K562 (cell line): Measurements from ENCODE around the gene ZBTB20. TPM values are rescaled to one million over a fixed set of nuclear protein-coding genes. Genes with fewer than 3 reads are reported as not detected.

Source experiments
- ATAC-seq: fragments of 200-7000 bp; cut with Tn5 transposase; 3 replicates; pipeline ENCODE4 v1.9.1; 2020; ENCODE audit warnings: moderate library complexity
- BruUV-seq: library from RNA; stranded (reverse); fragments of 400-500 nt; replicated peaks from 2 replicates; lab custom pipeline; 2021; lab: Mats Ljungman, UMichigan
- CTCF ChIA-PET: fragments of 300-600 bp; formaldehyde crosslinking; extraction: SDS; loops from one replicate; lab custom pipeline; 2021; ENCODE audit warnings: low intra/inter-chr PET ratio; lab: Yijun Ruan, JAX
- POLR2A ChIA-PET: fragments of 300-600, 350-650 bp; sonication (Branson Sonifier 250); formaldehyde crosslinking; extraction: SDS; loops from one replicate; lab custom pipeline; 2021; ENCODE audit warnings: antibody characterized with exemption, inconsistent platforms; lab: Yijun Ruan, JAX
- DNase-seq, 4 experiments: peaks; one replicate each; pipeline versions ENCODE4 v3.0.0 to v3.0.0-alpha.2; 2011 to 2018; ENCODE audit warnings: low spot score in 3 of 4, mixed read lengths in 3 of 4; ENCODE audit errors: extremely low read depth in 1 of 4
- FAIRE-seq: peaks from 2 replicates; lab custom pipeline; 2011; peaks lifted over from hg19 to GRCh38; lab: Jason Lieb, UNC
- H2AFZ ChIP-seq: 2 replicates; pipeline ENCODE4 v1.6.0; 2011; ENCODE audit warnings: low read depth, low read length, control low read depth, inconsistent platforms
- H3K27ac ChIP-seq: fragments of 200-600 bp; 3 replicates; pipeline ENCODE4 v1.8.0; 2011; ENCODE audit warnings: low read depth, mild to moderate bottlenecking, control low read depth, inconsistent platforms, low read length, moderate library complexity, mixed read lengths; ENCODE audit errors: extremely low read depth
- H3K27me3 ChIP-seq, 2 experiments: fragments of 300-600 bp in 1 of 2; 2 replicates in 1 of 2; 3 replicates in 1 of 2; pipeline versions ENCODE4 v1.6.0 to v1.8.0; 2011; ENCODE audit warnings: inconsistent platforms in 2 of 2, low read length in 2 of 2, mild to moderate bottlenecking in 1 of 2, mixed read lengths in 1 of 2, moderate library complexity in 1 of 2; ENCODE audit not compliant: control insufficient read depth in 2 of 2, insufficient read depth in 2 of 2
- H3K36me3 ChIP-seq: fragments of 300-600 bp; 3 replicates; pipeline ENCODE4 v1.8.0; 2011; ENCODE audit warnings: mild to moderate bottlenecking, low read length, inconsistent platforms; ENCODE audit not compliant: control insufficient read depth, insufficient read depth
- H3K4me1 ChIP-seq, 2 experiments: fragments of 200-600 bp in 1 of 2; replicated peaks in 1 of 2; 2 replicates in 1 of 2; 3 replicates in 1 of 2; pipeline versions ENCODE4 v1.5.1 to v1.8.0; 2011; ENCODE audit warnings: inconsistent platforms in 2 of 2, low read length in 2 of 2, mild to moderate bottlenecking in 1 of 2, mixed read lengths in 1 of 2, moderate library complexity in 1 of 2; ENCODE audit not compliant: control insufficient read depth in 2 of 2, insufficient read depth in 2 of 2
- H3K4me2 ChIP-seq: 2 replicates; pipeline ENCODE4 v1.6.1; 2011; ENCODE audit warnings: low read length, control low read depth, inconsistent platforms, mixed read lengths; ENCODE audit not compliant: insufficient read depth
- H3K4me3 ChIP-seq: fragments of 200-600 bp; sonication (generic), shearing (Covaris generic); 2 replicates; pipeline ENCODE4 v1.5.1; 2016; ENCODE audit warnings: control low read depth, inconsistent platforms
- H3K79me2 ChIP-seq: fragments of 200-600 bp; 3 replicates; pipeline ENCODE4 v1.8.0; 2011; ENCODE audit warnings: low read length, inconsistent platforms; ENCODE audit not compliant: control insufficient read depth, insufficient read depth
- H3K9ac ChIP-seq, 2 experiments: 2 replicates each; pipeline versions ENCODE4 v1.6.0 to v1.6.1; 2011; ENCODE audit warnings: low read depth in 2 of 2, low read length in 2 of 2, control low read depth in 1 of 2, inconsistent platforms in 1 of 2, mild to moderate bottlenecking in 1 of 2, mixed read lengths in 1 of 2; ENCODE audit not compliant: insufficient read depth in 1 of 2
- H3K9me1 ChIP-seq: one replicate; pipeline ENCODE4 v1.6.0; 2011; ENCODE audit warnings: inconsistent platforms, mild to moderate bottlenecking, low read length, moderate library complexity; ENCODE audit not compliant: control insufficient read depth, insufficient read depth
- H3K9me3 ChIP-seq: replicated peaks from 2 replicates; pipeline ENCODE4 v1.5.1; 2011; ENCODE audit warnings: low read depth, low read length, inconsistent platforms; ENCODE audit not compliant: control insufficient read depth, insufficient read depth
- H4K20me1 ChIP-seq: replicated peaks from 2 replicates; pipeline ENCODE4 v1.6.1; 2011; ENCODE audit warnings: low read length, inconsistent platforms, mixed read lengths; ENCODE audit not compliant: control insufficient read depth, insufficient read depth
- COPS2 ChIP-seq: fragments of 450-650 bp; conservative IDR thresholded peaks from 2 replicates; pipeline ENCODE4 v1.6.1; 2016; ENCODE audit warnings: mild to moderate bottlenecking, moderate library complexity
- MTF1 ChIP-seq: fragments of 250-450 bp; sonication (Bioruptor Pico); IDR thresholded peaks from 2 replicates; pipeline ENCODE4 v1.9.0; 2021; ENCODE audit warnings: moderate library complexity, mild to moderate bottlenecking, inconsistent platforms, borderline replicate concordance
- NCOA4 ChIP-seq: fragments of 450-650 bp; IDR thresholded peaks from 2 replicates; pipeline ENCODE4 v1.6.1; 2018; ENCODE audit warnings: mild to moderate bottlenecking; ENCODE audit not compliant: partially characterized antibody
- SRSF7 ChIP-seq: fragments of 200-400 bp; formaldehyde crosslinking; optimal IDR thresholded peaks from 2 replicates; pipeline ENCODE3; 2017; ENCODE audit warnings: mild to moderate bottlenecking, low read depth, low read length
- ZNF274 ChIP-seq: IDR thresholded peaks from 2 replicates; pipeline ENCODE4 v1.6.1; 2011; ENCODE audit warnings: low read depth, mild to moderate bottlenecking, low read length, moderate library complexity, borderline replicate concordance
- ZNF707 ChIP-seq: fragments of 250-450 bp; sonication (Bioruptor Pico); conservative IDR thresholded peaks from 2 replicates; pipeline ENCODE4 v1.8.0; 2022; ENCODE audit warnings: inconsistent platforms, mild to moderate bottlenecking, moderate library complexity
- ZNF830 ChIP-seq: fragments of 250-450 bp; sonication (Bioruptor Pico); IDR thresholded peaks from 2 replicates; pipeline ENCODE4 v1.5.0; 2021; ENCODE audit warnings: mild to moderate bottlenecking
- WGBS: fragments of 100-300 bp; shearing (Covaris generic); methylation state at CpG from one replicate; pipeline ENCODE4 v1.1.6; 2016; ENCODE audit warnings: low coverage, mixed read lengths; ENCODE audit not compliant: insufficient coverage; ENCODE audit errors: missing lambda C conversion rate; 5-methylcytosine and 5-hydroxymethylcytosine counted together
- in situ Hi-C: fragments of 300-500 bp; cut with MboI; formaldehyde crosslinking; loops from 4 replicates; pipeline ENCODE4 v1.15.0; 2018; ENCODE audit warnings: inconsistent platforms, mixed read lengths
- intact Hi-C: fragments of 100-400 bp; cut with micrococcal nuclease; formaldehyde crosslinking; loops from 2 replicates; pipeline ENCODE4 v1.14.2; 2022
- polyA plus RNA-seq, 8 experiments: library from polyadenylated mRNA; depleted of rRNA in 4 of 8; stranded (reverse) in 5 of 8; unstranded in 3 of 8; fragments of >200 nt; fragmentation: Nextera tagmentation in 2 of 8; fragmentation: Illumina TruSeq in 1 of 8; extraction: Ambion mirVana in 2 of 8; extraction: Trizol in 1 of 8; gene quantifications; 2 replicates each; pipeline versions ENCODE4 v1.2.1 to v1.2.3, GENCODE V29; 2011 to 2014; ENCODE audit warnings: inconsistent platforms in 1 of 8, missing spikeins in 1 of 8
- total RNA-seq, 7 experiments: library from RNA; depleted of rRNA in 6 of 7; stranded (reverse); fragments of >200 nt in 6 of 7; fragmentation: Illumina TruSeq in 2 of 7; extraction: Trizol in 2 of 7; gene quantifications; 2 replicates each; pipeline versions ENCODE4 v1.2.1 to v1.2.3, GENCODE V29; 2011 to 2021; ENCODE audit warnings: low replicate concordance in 1 of 7
- TF ChIP-seq, protein P1 (sequence below): sonication (generic); formaldehyde crosslinking; IDR thresholded peaks from 2 replicates; pipeline ENCODE4 v1.8.1; 2022; ENCODE audit warnings: missing genetic modification reagents
- TF ChIP-seq, protein P2 (sequence below), 2 experiments: fragments of 450-650 bp in 1 of 2; sonication (generic) in 1 of 2; formaldehyde crosslinking in 1 of 2; IDR thresholded peaks in 1 of 2; conservative IDR thresholded peaks in 1 of 2; 2 replicates each; pipeline versions ENCODE4 v1.6.1 to v1.8.1; 2016 to 2023; ENCODE audit warnings: mild to moderate bottlenecking in 2 of 2, moderate library complexity in 2 of 2, inconsistent platforms in 1 of 2, missing genetic modification reagents in 1 of 2
- TF ChIP-seq, protein P3 (sequence below): sonication (generic); formaldehyde crosslinking; IDR thresholded peaks from 2 replicates; pipeline ENCODE4 v1.9.0; 2022; ENCODE audit warnings: mild to moderate bottlenecking, missing genetic modification reagents

Gene ZBTB20
- total and polyA plus RNA-seq, 9 of the 15 experiments (the other 6 are each of a cell fraction or from before 2014, with no cell fraction given), result 0.17 to 1.7 (median 0.45) TPM

DNA sequence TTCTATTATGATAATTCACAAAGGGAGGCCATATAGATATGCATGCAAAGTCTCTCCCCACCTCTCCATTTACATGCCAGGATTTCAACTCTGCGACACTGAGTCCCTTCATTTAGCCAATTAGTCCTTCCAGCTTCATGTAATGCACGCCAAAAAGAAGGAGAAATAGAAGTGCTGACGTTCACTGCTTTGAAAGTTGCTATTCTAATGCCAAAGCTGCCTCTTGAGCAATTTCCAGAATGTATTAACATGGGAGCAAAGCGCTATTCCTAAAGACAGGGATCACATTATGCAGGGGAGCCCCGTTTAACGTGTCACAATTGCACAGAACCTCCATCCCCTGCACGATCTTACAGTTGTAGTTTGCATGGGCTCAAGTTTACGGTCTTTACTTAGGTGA, 722.8 kb downstream of the ZBTB20 start:
- Histone ChIP-seq H3K9me1 (no peaks in the 10 kb centered on the region), H4K20me1 (no peaks in the 10 kb centered on the region), H3K4me3 (no peak overlapping the region), H3K79me2 (no peaks in the 10 kb centered on the region), H3K27me3 (no peaks in the 10 kb centered on the region), H3K36me3 (no peaks in the 10 kb centered on the region), H3K9me3 (no peaks in the 10 kb centered on the region), H2AFZ (no peak overlapping the region), H3K4me2 (no peak overlapping the region)
- BruUV-seq, result no TSS peak
- FAIRE-seq, result no peak
- no peak for DNase-seq
- POLR2A ChIA-PET, result no interaction called here
- TF ChIP-seq, protein P1, sequence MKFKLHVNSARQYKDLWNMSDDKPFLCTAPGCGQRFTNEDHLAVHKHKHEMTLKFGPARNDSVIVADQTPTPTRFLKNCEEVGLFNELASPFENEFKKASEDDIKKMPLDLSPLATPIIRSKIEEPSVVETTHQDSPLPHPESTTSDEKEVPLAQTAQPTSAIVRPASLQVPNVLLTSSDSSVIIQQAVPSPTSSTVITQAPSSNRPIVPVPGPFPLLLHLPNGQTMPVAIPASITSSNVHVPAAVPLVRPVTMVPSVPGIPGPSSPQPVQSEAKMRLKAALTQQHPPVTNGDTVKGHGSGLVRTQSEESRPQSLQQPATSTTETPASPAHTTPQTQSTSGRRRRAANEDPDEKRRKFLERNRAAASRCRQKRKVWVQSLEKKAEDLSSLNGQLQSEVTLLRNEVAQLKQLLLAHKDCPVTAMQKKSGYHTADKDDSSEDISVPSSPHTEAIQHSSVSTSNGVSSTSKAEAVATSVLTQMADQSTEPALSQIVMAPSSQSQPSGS (CRISPR knock-in tag), result no peak
- TF ChIP-seq ZNF707 (CRISPR knock-in tag) (no peak), ZNF830 (CRISPR knock-in tag) (no peak), MTF1 (CRISPR knock-in tag) (no peak), SRSF7 (no peak), NCOA4 (no peak), ZNF274 (no peak), COPS2 (no peak)
- TF ChIP-seq, protein P2, sequence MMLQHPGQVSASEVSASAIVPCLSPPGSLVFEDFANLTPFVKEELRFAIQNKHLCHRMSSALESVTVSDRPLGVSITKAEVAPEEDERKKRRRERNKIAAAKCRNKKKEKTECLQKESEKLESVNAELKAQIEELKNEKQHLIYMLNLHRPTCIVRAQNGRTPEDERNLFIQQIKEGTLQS (IDR thresholded peaks at IDR 0.05), result no peak
- TF ChIP-seq, protein P2 (CRISPR knock-in tag; conservative IDR thresholded peaks at IDR 0.05), result no peak
- TF ChIP-seq, protein P3, sequence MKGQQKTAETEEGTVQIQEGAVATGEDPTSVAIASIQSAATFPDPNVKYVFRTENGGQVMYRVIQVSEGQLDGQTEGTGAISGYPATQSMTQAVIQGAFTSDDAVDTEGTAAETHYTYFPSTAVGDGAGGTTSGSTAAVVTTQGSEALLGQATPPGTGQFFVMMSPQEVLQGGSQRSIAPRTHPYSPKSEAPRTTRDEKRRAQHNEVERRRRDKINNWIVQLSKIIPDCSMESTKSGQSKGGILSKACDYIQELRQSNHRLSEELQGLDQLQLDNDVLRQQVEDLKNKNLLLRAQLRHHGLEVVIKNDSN (CRISPR knock-in tag), result no peak
- TF ChIP-seq, all 486 proteins: peak for 0
- H3K9ac ChIP-seq, result no peak overlapping the region
- 2% methylated on average over 8 of the region's 8 CpGs for WGBS
- no peak for ATAC-seq
- H3K4me1 ChIP-seq, result no peaks in the 10 kb centered on the region
- intact Hi-C loops, result no loop called here
- in situ Hi-C loops, result no loop called here
- H3K27ac ChIP-seq, result no peak overlapping the region
- CTCF ChIA-PET, result no interaction called here
